Sigmoid colon (tissue), 7 donors: Measurements from ENCODE around the gene GNL3L. TPM values are rescaled to one million over a fixed set of nuclear protein-coding genes. Genes with fewer than 3 reads are reported as not detected.
A peak's percentile ranks its signal among the peaks of the same experiment; 100 is the strongest.

ENCODE experiments used
- DNase-seq: peaks from one replicate; pipeline ENCODE4 v3.0.0-alpha.2; 2019
- H3K27ac ChIP-seq, 4 donors: fragments of 200-600 bp; sonication (generic); one replicate each; pipeline ENCODE4 v1.5.1; 2016 to 2019; ENCODE audit warnings: mild to moderate bottlenecking in 1 of 4
- H3K27me3 ChIP-seq, 3 donors: fragments of 200-600 bp; sonication (generic); one replicate each; pipeline ENCODE4 v1.5.1; 2019; ENCODE audit warnings: mild to moderate bottlenecking in 1 of 3
- H3K36me3 ChIP-seq, 4 donors: fragments of 200-600 bp; sonication (generic); one replicate each; pipeline ENCODE4 v1.5.1; 2016 to 2019
- H3K4me1 ChIP-seq, 4 donors: fragments of 200-600 bp; sonication (generic); one replicate each; pipeline ENCODE4 v1.5.1; 2017 to 2019
- H3K4me3 ChIP-seq, 4 donors: fragments of 200-600 bp; sonication (generic); one replicate each; pipeline ENCODE4 v1.5.1; 2017 to 2019; ENCODE audit warnings: mild to moderate bottlenecking in 2 of 4, moderate library complexity in 1 of 4
- H3K9me3 ChIP-seq, 4 donors: fragments of 200-600 bp in 3 of 4; sonication (generic) in 3 of 4; one replicate each; pipeline versions ENCODE4 v1.5.1 to v1.6.1; 2013 to 2019
- EP300 ChIP-seq, 4 donors: sonication (generic); formaldehyde crosslinking; IDR thresholded peaks; one replicate each; pipeline ENCODE4 v1.6.1; 2017; ENCODE audit warnings: antibody characterized with exemption in 4 of 4
- POLR2A ChIP-seq, 2 donors: fragments of 450-650 bp; IDR thresholded peaks; one replicate each; pipeline ENCODE4 v1.6.1; 2016; ENCODE audit warnings: antibody characterized with exemption in 2 of 2, mild to moderate bottlenecking in 2 of 2, moderate library complexity in 2 of 2
- POLR2AphosphoS5 ChIP-seq, 4 donors: sonication (generic); formaldehyde crosslinking; IDR thresholded peaks; one replicate each; pipeline ENCODE4 v1.6.1; 2017; ENCODE audit warnings: antibody characterized with exemption in 4 of 4
- WGBS, 2 donors: extraction: QIAGEN DNeasy Blood & Tissue Kit; methylation state at CpG; one replicate each; pipeline ENCODE4 v1.1.7; 2013; 5-methylcytosine and 5-hydroxymethylcytosine counted together
- intact Hi-C: fragments of 100-400 bp; cut with DNase I; formaldehyde crosslinking; loops from one replicate; pipeline ENCODE4 v1.15.1; 2023
- polyA plus RNA-seq, 3 donors: library from polyadenylated mRNA; stranded (reverse); fragments of 200-250 nt; gene quantifications; one replicate each; pipeline ENCODE4 v1.2.3, GENCODE V29; 2013
- total RNA-seq, 4 donors: library from RNA; depleted of rRNA; stranded (reverse); fragments of >200 nt; gene quantifications; one replicate each; pipeline ENCODE4 v1.1.0, GENCODE V29; 2016
- TF ChIP-seq, protein P1 (sequence below), 4 experiments: fragments of 450-650 bp in 3 of 4; fragments of 200-600 bp in 1 of 4; IDR thresholded peaks; one replicate each; pipeline ENCODE4 v1.5.1; 2016 to 2019; ENCODE audit warnings: antibody characterized with exemption in 4 of 4, mild to moderate bottlenecking in 3 of 4, moderate library complexity in 2 of 4
- donor health status: healthy with polysubstance abuse.
- donor health status: Bipolar disorder and iron deficiency.
- donor health status: healthy.

The GNL3L gene
- total and polyA plus RNA-seq, 7 donors, result 4.2 to 18.3 (median 14.6) TPM

DNA sequence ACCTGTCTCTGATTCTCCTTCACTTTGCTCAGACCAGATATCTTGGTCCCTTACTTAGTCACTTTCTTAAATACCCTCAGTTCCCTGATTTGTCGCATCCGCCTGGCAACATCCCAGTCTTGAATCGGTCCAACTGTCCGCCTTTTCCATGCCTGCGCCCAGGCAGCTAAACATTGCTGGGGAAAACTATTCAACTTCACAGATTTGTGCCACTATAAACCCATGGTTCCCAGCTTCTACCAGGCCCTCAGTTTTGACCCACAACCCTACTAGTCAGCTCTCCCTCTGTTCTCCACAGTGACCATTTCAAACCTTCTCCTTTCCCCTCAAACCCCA lies 33.5 kb upstream of the GNL3L start:
- Histone ChIP-seq H3K27ac (peak overlapping the region; percentile 78 to 85 (median 83)), H3K9me3 (no peaks in the 10 kb centered on the region), H3K4me1 (peaks cover 0 to 25% (median 14%) of the 10 kb centered on the region in 4 donors), H3K27me3 (no peaks in the 10 kb centered on the region), H3K36me3 (no peaks in the 10 kb centered on the region), H3K4me3 (peak overlapping the region; percentile 53 to 66 (median 62))
- no peak for DNase-seq
- WGBS, 2 donors, result 72 to 73% methylated on average over 5 of the region's 5 CpGs
- no peak for TF ChIP-seq EP300 (IDR thresholded peaks at IDR 0.05)
- no peak for TF ChIP-seq POLR2AphosphoS5 (IDR thresholded peaks at IDR 0.05)
- TF ChIP-seq, protein P1, sequence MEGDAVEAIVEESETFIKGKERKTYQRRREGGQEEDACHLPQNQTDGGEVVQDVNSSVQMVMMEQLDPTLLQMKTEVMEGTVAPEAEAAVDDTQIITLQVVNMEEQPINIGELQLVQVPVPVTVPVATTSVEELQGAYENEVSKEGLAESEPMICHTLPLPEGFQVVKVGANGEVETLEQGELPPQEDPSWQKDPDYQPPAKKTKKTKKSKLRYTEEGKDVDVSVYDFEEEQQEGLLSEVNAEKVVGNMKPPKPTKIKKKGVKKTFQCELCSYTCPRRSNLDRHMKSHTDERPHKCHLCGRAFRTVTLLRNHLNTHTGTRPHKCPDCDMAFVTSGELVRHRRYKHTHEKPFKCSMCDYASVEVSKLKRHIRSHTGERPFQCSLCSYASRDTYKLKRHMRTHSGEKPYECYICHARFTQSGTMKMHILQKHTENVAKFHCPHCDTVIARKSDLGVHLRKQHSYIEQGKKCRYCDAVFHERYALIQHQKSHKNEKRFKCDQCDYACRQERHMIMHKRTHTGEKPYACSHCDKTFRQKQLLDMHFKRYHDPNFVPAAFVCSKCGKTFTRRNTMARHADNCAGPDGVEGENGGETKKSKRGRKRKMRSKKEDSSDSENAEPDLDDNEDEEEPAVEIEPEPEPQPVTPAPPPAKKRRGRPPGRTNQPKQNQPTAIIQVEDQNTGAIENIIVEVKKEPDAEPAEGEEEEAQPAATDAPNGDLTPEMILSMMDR (IDR thresholded peaks at IDR 0.05), result no peak
- no peak for TF ChIP-seq POLR2A (IDR thresholded peaks at IDR 0.05)
- intact Hi-C loops, result loop anchor here (5.0 to 10.0 kb wide), 4 partner anchors 54 to 508 kb away; partner anchors contain the start of genes APEX2, MAGED2, TSR2 and WNK3

DNA sequence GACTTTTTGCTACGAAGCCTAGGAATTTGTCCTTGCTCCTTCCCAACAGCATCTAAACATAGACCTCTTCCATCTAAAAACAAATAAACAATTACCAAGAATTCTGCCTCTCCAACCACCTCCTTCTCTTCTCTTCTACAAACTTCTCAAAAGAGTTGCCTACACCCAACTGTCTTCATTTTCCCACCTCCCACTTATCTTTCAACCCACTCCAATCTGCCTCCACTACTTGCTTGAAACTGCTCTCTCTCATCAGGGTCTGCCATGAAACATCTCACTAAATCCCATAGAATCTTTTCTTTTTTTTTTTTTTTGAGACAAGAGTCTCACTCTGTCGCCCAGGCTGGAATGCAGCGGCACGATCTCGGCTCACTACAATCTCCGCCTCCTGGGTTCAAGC lies 33.1 kb upstream of the GNL3L start:
- WGBS, 2 donors, result 80 to 84% methylated on average over 6 of the region's 6 CpGs
- H3K4me3 ChIP-seq, result no peak overlapping the region
- intact Hi-C loops, result loop anchor here (5.0 to 10.0 kb wide), 4 partner anchors 55 to 508 kb away; partner anchors contain the start of genes APEX2, MAGED2, TSR2 and WNK3
- H3K27ac ChIP-seq, result peak overlapping the region in 3 of 4 donors; percentile 78 to 85 (median 85)
- peaks cover 0 to 23% (median 14%) of the 10 kb centered on the region in 4 donors for H3K4me1 ChIP-seq
- DNase-seq, result no peak
- no peaks in the 10 kb centered on the region for H3K9me3 ChIP-seq
- no peaks in the 10 kb centered on the region for H3K36me3 ChIP-seq
- TF ChIP-seq POLR2A (IDR thresholded peaks at IDR 0.05), result no peak
- TF ChIP-seq EP300 (IDR thresholded peaks at IDR 0.05), result no peak
- TF ChIP-seq POLR2AphosphoS5 (IDR thresholded peaks at IDR 0.05), result no peak
- TF ChIP-seq, protein P1 (IDR thresholded peaks at IDR 0.05), result no peak
- no peaks in the 10 kb centered on the region for H3K27me3 ChIP-seq

DNA sequence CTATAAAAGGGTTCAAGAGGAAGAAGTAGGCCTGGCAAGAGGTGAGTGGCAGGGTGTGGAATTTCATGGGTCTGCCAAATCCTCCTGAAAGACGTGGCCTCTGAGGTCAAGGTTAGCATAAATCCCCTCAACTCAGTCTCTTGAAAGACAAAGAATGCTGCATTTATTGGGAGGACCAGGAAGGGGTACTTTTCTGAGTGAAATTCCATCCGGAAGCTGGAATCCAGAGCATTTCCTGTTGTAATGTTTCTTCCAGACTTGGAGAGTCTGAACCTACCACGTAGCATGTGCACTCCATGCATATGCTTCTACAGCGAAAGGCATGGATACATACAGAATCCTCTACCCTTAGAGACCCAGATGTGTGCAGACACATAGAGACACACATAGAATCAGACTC lies 20.6 kb upstream of the GNL3L start:
- WGBS, 2 donors, result 70 to 71% methylated on average over 4 of the region's 4 CpGs
- TF ChIP-seq POLR2AphosphoS5 (IDR thresholded peaks at IDR 0.05) (no peak), POLR2A (IDR thresholded peaks at IDR 0.05) (no peak), EP300 (IDR thresholded peaks at IDR 0.05) (no peak)
- TF ChIP-seq, protein P1 (IDR thresholded peaks at IDR 0.05), result no peak
- Histone ChIP-seq H3K4me1 (no peaks in the 10 kb centered on the region), H3K27ac (no peak overlapping the region), H3K36me3 (no peaks in the 10 kb centered on the region), H3K27me3 (no peaks in the 10 kb centered on the region), H3K4me3 (no peak overlapping the region), H3K9me3 (no peaks in the 10 kb centered on the region)
- intact Hi-C loops, result no loop called here
- no peak for DNase-seq

DNA sequence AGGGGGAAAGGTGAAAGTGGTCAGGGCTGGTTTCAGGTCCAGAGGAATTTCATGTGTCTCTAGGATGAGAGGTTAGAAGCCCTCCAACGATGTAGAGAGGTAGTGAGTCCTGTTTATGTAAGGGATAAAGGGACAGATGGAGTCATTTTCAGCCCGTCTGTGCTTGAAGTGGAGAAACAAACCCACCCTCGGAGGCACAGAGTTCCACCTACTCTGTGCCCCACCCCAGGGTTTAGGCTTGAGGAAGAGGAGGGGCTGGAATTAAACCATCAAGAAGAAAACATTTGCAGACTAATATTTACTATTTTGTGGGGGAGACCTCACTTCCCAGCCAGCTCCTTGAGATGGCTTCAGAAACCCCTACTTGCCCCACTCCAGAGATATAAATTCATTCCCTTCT lies 868 bp upstream of the GNL3L start:
- H3K4me3 ChIP-seq, result peak overlapping the region; percentile 55 to 77 (median 59)
- H3K27me3 ChIP-seq, result no peaks in the 10 kb centered on the region
- DNase-seq, result no peak
- WGBS, 2 donors, result 69 to 90% methylated on average over 3 of the region's 3 CpGs
- TF ChIP-seq POLR2AphosphoS5 (IDR thresholded peaks at IDR 0.05) (no peak), EP300 (IDR thresholded peaks at IDR 0.05) (no peak), POLR2A (IDR thresholded peaks at IDR 0.05) (no peak)
- TF ChIP-seq, protein P1 (IDR thresholded peaks at IDR 0.05), result no peak
- no peaks in the 10 kb centered on the region for H3K9me3 ChIP-seq
- intact Hi-C loops, result loop anchor here (2.0 to 5.0 kb wide), 2 partner anchors 170 to 352 kb away; partner anchors contain the start of gene WNK3
- peaks cover 0 to 16% (median 11%) of the 10 kb centered on the region in 4 donors for H3K4me1 ChIP-seq
- no peaks in the 10 kb centered on the region for H3K36me3 ChIP-seq
- H3K27ac ChIP-seq, result peak overlapping the region; percentile 77 to 86 (median 80)
